ENCODE measurements around the gene CHRM2. TPM values are rescaled to one million over a fixed set of nuclear protein-coding genes. Genes with fewer than 3 reads are reported as not detected.

The CHRM2 gene
- total and polyA plus RNA-seq, 2 of the 4 experiments (the other 2 are of a cell fraction): 79.3 to 184 TPM

- H3K4me2 ChIP-seq (ENCODE audit: low read depth, low read length): no peak overlapping the region
- H3K18ac ChIP-seq (ENCODE audit: low read depth, low read length): peak overlapping the region; percentile 54; the same call in 1 of the 2 replicates
- no peak overlapping the region for H3K14ac ChIP-seq (replicated peaks; ENCODE audit: low read depth, low read length)
- H2BK5ac ChIP-seq (ENCODE audit: low read depth, low read length, poor library complexity, severe bottlenecking): peak overlapping the region; percentile 40
- no peaks in the 10 kb centered on the region for H3K9me3 ChIP-seq (ENCODE audit: control insufficient read depth, insufficient read depth, low read length)
- BruUV-seq (replicated peaks): no TSS peak
- no peak overlapping the region for H2AFZ ChIP-seq (replicated peaks; ENCODE audit: low read length, poor library complexity)
- H3K56ac ChIP-seq (ENCODE audit: extremely low read depth, insufficient read depth, low read length): no peak overlapping the region
- H2BK15ac ChIP-seq (ENCODE audit: low read depth, low read length): no peak overlapping the region
- ChIA-PET POLR2A (ENCODE audit: unreplicated experiment) (no interaction called here), CTCF (interaction anchor here (1.1 kb wide), 1 partner anchor 146 kb away, joined by 3 read pairs; no protein-coding TSS in a partner anchor)
- H4K5ac ChIP-seq (ENCODE audit: low read depth, low read length): 0 out of 2 replicates have a peak overlapping the region, but pooled peaks have one; percentile 54
- H3K27me3 ChIP-seq (ENCODE audit: control insufficient read depth, insufficient read depth, low read length): no peaks in the 10 kb centered on the region
- H2BK20ac ChIP-seq (ENCODE audit: low read depth, low read length): 0 out of 2 replicates have a peak overlapping the region, but pooled peaks have one; percentile 1
- H3K36me3 ChIP-seq (ENCODE audit: control insufficient read depth, insufficient read depth, low read length): peaks cover 17% of the 10 kb centered on the region
- H3K4ac ChIP-seq (ENCODE audit: low read depth, low read length): 0 out of 2 replicates have a peak overlapping the region, but pooled peaks have one; percentile 5
- TF ChIP-seq POLR2A (IDR thresholded peaks at IDR 0.05; ENCODE audit: low read depth, low read length): no peak
- TF ChIP-seq RCOR1 (IDR thresholded peaks at IDR 0.05; ENCODE audit: insufficient replicate concordance, low read length): no peak
- no peak for TF ChIP-seq USF2 (IDR thresholded peaks at IDR 0.05; ENCODE audit: low read depth, low read length)
- TF ChIP-seq, protein P1, sequence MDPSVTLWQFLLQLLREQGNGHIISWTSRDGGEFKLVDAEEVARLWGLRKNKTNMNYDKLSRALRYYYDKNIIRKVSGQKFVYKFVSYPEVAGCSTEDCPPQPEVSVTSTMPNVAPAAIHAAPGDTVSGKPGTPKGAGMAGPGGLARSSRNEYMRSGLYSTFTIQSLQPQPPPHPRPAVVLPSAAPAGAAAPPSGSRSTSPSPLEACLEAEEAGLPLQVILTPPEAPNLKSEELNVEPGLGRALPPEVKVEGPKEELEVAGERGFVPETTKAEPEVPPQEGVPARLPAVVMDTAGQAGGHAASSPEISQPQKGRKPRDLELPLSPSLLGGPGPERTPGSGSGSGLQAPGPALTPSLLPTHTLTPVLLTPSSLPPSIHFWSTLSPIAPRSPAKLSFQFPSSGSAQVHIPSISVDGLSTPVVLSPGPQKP (IDR thresholded peaks at IDR 0.05; ENCODE audit: borderline replicate concordance, low read depth, low read length): no peak
- TF ChIP-seq CEBPB (IDR thresholded peaks at IDR 0.05; ENCODE audit: low read depth, low read length): no peak
- no peak for TF ChIP-seq FOS (IDR thresholded peaks at IDR 0.05; ENCODE audit: low read depth, low read length)
- TF ChIP-seq MAZ (IDR thresholded peaks at IDR 0.05; ENCODE audit: borderline replicate concordance, low read depth, low read length): no peak
- TF ChIP-seq MAFK (IDR thresholded peaks at IDR 0.05; ENCODE audit: low read depth, low read length): no peak
- TF ChIP-seq SMC3 (IDR thresholded peaks at IDR 0.05; ENCODE audit: low read depth, low read length): no peak
- no peak for TF ChIP-seq BHLHE40 (IDR thresholded peaks at IDR 0.05; ENCODE audit: low read depth, low read length)
- TF ChIP-seq CHD1 (IDR thresholded peaks at IDR 0.05; ENCODE audit: low read depth, low read length): no peak
- no peak for TF ChIP-seq NFE2L2 (IDR thresholded peaks at IDR 0.05; ENCODE audit: low read depth, low read length)
- TF ChIP-seq CTCF (conservative IDR thresholded peaks at IDR 0.05; ENCODE audit: low read depth, low read length): no peak
- no peak for TF ChIP-seq RFX5 (IDR thresholded peaks at IDR 0.05; ENCODE audit: low read depth, low read length)
- no peak for TF ChIP-seq MXI1 (IDR thresholded peaks at IDR 0.05; ENCODE audit: borderline replicate concordance, low read depth, low read length)
- intact Hi-C loops (cut with micrococcal nuclease) (loop anchor here (5.0 kb wide), 1 partner anchor 432 kb away; no protein-coding TSS in a partner anchor), dilution Hi-C loops (cut with HindIII; ENCODE audit: low sequenced_read_pairs, unreplicated experiment) (no loop called here), in situ Hi-C loops (cut with MboI; ENCODE audit: low sequenced_read_pairs) (no loop called here)
- H2AK9ac ChIP-seq (replicated peaks; ENCODE audit: low read depth, low read length, poor library complexity): no peak overlapping the region
- H3K4me1 ChIP-seq (ENCODE audit: control insufficient read depth, insufficient read depth, low read length): peaks cover 8% of the 10 kb centered on the region
- H3K23ac ChIP-seq (ENCODE audit: low read depth, low read length): no peak overlapping the region
- H4K20me1 ChIP-seq (ENCODE audit: insufficient read depth, low read length): no peaks in the 10 kb centered on the region
- H3K79me1 ChIP-seq (ENCODE audit: low read depth in 1 of 2, low read length in 2 of 2): peaks cover 37 to 50% of the 10 kb centered on the region in 2 experiments
- H2AK5ac ChIP-seq (ENCODE audit: low read depth, low read length): no peak overlapping the region
- peaks cover 1% of the 10 kb centered on the region; the same call in 1 of the 2 replicates for H3K9me1 ChIP-seq (ENCODE audit: insufficient read depth, low read length)
- peak overlapping the region; percentile 20; the same call in 1 of the 2 replicates for H2BK120ac ChIP-seq (ENCODE audit: low read depth, low read length)
- no peak overlapping the region for H3K9ac ChIP-seq (ENCODE audit: low read depth, low read length)
- H3K4me3 ChIP-seq (ENCODE audit: insufficient read depth, low read depth, low read length): no peak overlapping the region
- DNase-seq (peak; percentile 45), ATAC-seq (ENCODE audit: low read depth) (no peak)
- H4K91ac ChIP-seq (ENCODE audit: insufficient read depth, low read depth, low read length): no peak overlapping the region
- no CpG with 5 or more reads among the region's 1 CpG for WGBS, 2 experiments (ENCODE audit: extremely low coverage in 2 of 2, insufficient read length in 1 of 2)
- H4K8ac ChIP-seq (ENCODE audit: low read depth in 2 of 2, low read length in 2 of 2): peak overlapping the region in 1 of 2 experiments; percentile 36; a peak in 2 of 4 replicates
- peak overlapping the region; percentile 34; the same call in 1 of the 2 replicates for H3K27ac ChIP-seq (ENCODE audit: insufficient read depth, low read length)
Observed at GRCh38 chr7:137020351-137020750, 151.9 kb downstream of the CHRM2 start.
